Ramos (cell line): ENCODE measurements around the gene MMP19.
"Not testable (repeated sequence)": the region's sequence is repeated elsewhere in the genome, so short reads cannot be mapped to it uniquely, and the experiment has no call there.

Source experiments
- in situ Hi-C: fragments of 300-500 bp; cut with MboI; formaldehyde crosslinking; loops from one replicate; pipeline ENCODE4 v1.14.3; 2022; ENCODE audit warnings: low sequenced_read_pairs; ENCODE audit not compliant: unreplicated experiment

Gene MMP19

GRCh38 chr12:55845361-55845760, 2.6 kb upstream of the MMP19 start:
- in situ Hi-C loops = no loop called here

- in situ Hi-C loops = no loop called here
These were observed 2.2 kb upstream of the MMP19 start for GRCh38 chr12:55844961-55845360.

GRCh38 chr12:55843431-55843830, 695 bp upstream of the MMP19 start:
- in situ Hi-C loops = no loop called here

GRCh38 chr12:55840581-55841351, 2.0 kb downstream of the MMP19 start:
- in situ Hi-C loops = no loop called here

- in situ Hi-C loops = no loop called here
These were observed 3.2 kb downstream of the MMP19 start for GRCh38 chr12:55839345-55840140.

- in situ Hi-C loops = no loop called here
These were observed 4.4 kb downstream of the MMP19 start for GRCh38 chr12:55838361-55838760.

GRCh38 chr12:55834400-55834799, 8.3 kb downstream of the MMP19 start:
- in situ Hi-C loops = not testable (repeated sequence)

- in situ Hi-C loops = no loop called here
These were observed 9.7 kb downstream of the MMP19 start for GRCh38 chr12:55833056-55833455.

GRCh38 chr12:55831447-55831815, 11.3 kb downstream of the MMP19 start:
- in situ Hi-C loops = no loop called here

GRCh38 chr12:55830601-55831446, 11.9 kb downstream of the MMP19 start:
- in situ Hi-C loops = no loop called here

GRCh38 chr12:55829967-55830600, 12.7 kb downstream of the MMP19 start:
- in situ Hi-C loops = no loop called here

- in situ Hi-C loops = no loop called here
These were observed 14.4 kb downstream of the MMP19 start for GRCh38 chr12:55828357-55828756.

- in situ Hi-C loops = no loop called here
These were observed 14.9 kb downstream of the MMP19 start for GRCh38 chr12:55827806-55828205.

GRCh38 chr12:55824726-55825125, 18.0 kb downstream of the MMP19 start:
- in situ Hi-C loops = no loop called here

- in situ Hi-C loops = no loop called here
These were observed 19.3 kb downstream of the MMP19 start for GRCh38 chr12:55823419-55823818.

GRCh38 chr12:55822228-55822627, 20.5 kb downstream of the MMP19 start:
- in situ Hi-C loops = no loop called here

- in situ Hi-C loops = no loop called here
These were observed 22.1 kb downstream of the MMP19 start for GRCh38 chr12:55820679-55821078.

GRCh38 chr12:55818886-55819285, 23.9 kb downstream of the MMP19 start:
- in situ Hi-C loops = no loop called here

GRCh38 chr12:55818140-55818728, 24.5 kb downstream of the MMP19 start:
- in situ Hi-C loops = no loop called here
